ENCODE measurements around the gene EMX1.

The EMX1 gene

GRCh38 chr2:72982219-72982618 is 64.9 kb downstream of the EMX1 start:
- Histone ChIP-seq H3K4me1 (ENCODE audit: insufficient read depth, low read length) (no peaks in the 10 kb centered on the region), H3K9ac (ENCODE audit: low read length) (no peak overlapping the region), H3K27me3 (ENCODE audit: control insufficient read depth in 1 of 2, insufficient read depth in 2 of 2, low read length in 2 of 2) (no peaks in the 10 kb centered on the region), H3K9me3 (ENCODE audit: low read length) (no peaks in the 10 kb centered on the region), H3K27ac (ENCODE audit: low read depth, low read length) (no peak overlapping the region), H3K4me3 (ENCODE audit: low read depth in 1 of 2, low read length in 2 of 2) (no peak overlapping the region), H3K36me3 (ENCODE audit: insufficient read depth, low read length) (no peaks in the 10 kb centered on the region)

GRCh38 chr2:72982781-72983499 is 65.6 kb downstream of the EMX1 start:
- no peaks in the 10 kb centered on the region for H3K4me1 ChIP-seq (ENCODE audit: insufficient read depth, low read length)
- no peaks in the 10 kb centered on the region for H3K9me3 ChIP-seq (ENCODE audit: low read length)
- no peak overlapping the region for H3K27ac ChIP-seq (ENCODE audit: low read depth, low read length)
- no peaks in the 10 kb centered on the region for H3K36me3 ChIP-seq (ENCODE audit: insufficient read depth, low read length)
- no peak overlapping the region for H3K4me3 ChIP-seq (ENCODE audit: low read depth in 1 of 2, low read length in 2 of 2)
- H3K27me3 ChIP-seq (ENCODE audit: control insufficient read depth in 1 of 2, insufficient read depth in 2 of 2, low read length in 2 of 2) = no peaks in the 10 kb centered on the region
- no peak overlapping the region for H3K9ac ChIP-seq (ENCODE audit: low read length)

- Histone ChIP-seq H3K36me3 (ENCODE audit: insufficient read depth, low read length) (no peaks in the 10 kb centered on the region), H3K4me1 (ENCODE audit: insufficient read depth, low read length) (no peaks in the 10 kb centered on the region)
Measured at GRCh38 chr2:72983500-72984161, 66.3 kb downstream of the EMX1 start.

GRCh38 chr2:72984172-72984671 is 66.9 kb downstream of the EMX1 start:
- no peaks in the 10 kb centered on the region for H3K4me1 ChIP-seq (ENCODE audit: insufficient read depth, low read length)
- H3K27me3 ChIP-seq (ENCODE audit: control insufficient read depth in 1 of 2, insufficient read depth in 2 of 2, low read length in 2 of 2) = no peaks in the 10 kb centered on the region
- no peak overlapping the region for H3K4me3 ChIP-seq (ENCODE audit: low read depth in 1 of 2, low read length in 2 of 2)
- no peaks in the 10 kb centered on the region for H3K36me3 ChIP-seq (ENCODE audit: insufficient read depth, low read length)
- H3K9ac ChIP-seq (ENCODE audit: low read length) = no peak overlapping the region
- H3K27ac ChIP-seq (ENCODE audit: low read depth, low read length) = no peak overlapping the region
- H3K9me3 ChIP-seq (ENCODE audit: low read length) = no peaks in the 10 kb centered on the region

More at GRCh38 chr2:72983500-72984161, 66.3 kb downstream of the EMX1 start:
- no peak overlapping the region for H3K9ac ChIP-seq (ENCODE audit: low read length)
- no peak overlapping the region for H3K27ac ChIP-seq (ENCODE audit: low read depth, low read length)
- H3K27me3 ChIP-seq (ENCODE audit: control insufficient read depth in 1 of 2, insufficient read depth in 2 of 2, low read length in 2 of 2) = no peaks in the 10 kb centered on the region
- H3K4me3 ChIP-seq (ENCODE audit: low read depth in 1 of 2, low read length in 2 of 2) = no peak overlapping the region
- H3K9me3 ChIP-seq (ENCODE audit: low read length) = no peaks in the 10 kb centered on the region
